GM15510 (cell line): ENCODE data around the gene MRTO4.
"Not testable (repeated sequence)": the region's sequence is repeated elsewhere in the genome, so short reads cannot be mapped to it uniquely, and the experiment has no call there.

Experiments
- POLR2A ChIP-seq: IDR thresholded peaks from 3 replicates; pipeline ENCODE4 v1.6.1; 2011; ENCODE audit warnings: borderline replicate concordance; ENCODE audit not compliant: insufficient read length; ENCODE audit errors: extremely low read depth

Gene MRTO4

GRCh38 chr1:19257178-19257914, 5.7 kb downstream of the MRTO4 start:
- TF ChIP-seq POLR2A, result no peak

GRCh38 chr1:19258353-19258752, 6.7 kb downstream of the MRTO4 start:
- no peak for TF ChIP-seq POLR2A

DNA sequence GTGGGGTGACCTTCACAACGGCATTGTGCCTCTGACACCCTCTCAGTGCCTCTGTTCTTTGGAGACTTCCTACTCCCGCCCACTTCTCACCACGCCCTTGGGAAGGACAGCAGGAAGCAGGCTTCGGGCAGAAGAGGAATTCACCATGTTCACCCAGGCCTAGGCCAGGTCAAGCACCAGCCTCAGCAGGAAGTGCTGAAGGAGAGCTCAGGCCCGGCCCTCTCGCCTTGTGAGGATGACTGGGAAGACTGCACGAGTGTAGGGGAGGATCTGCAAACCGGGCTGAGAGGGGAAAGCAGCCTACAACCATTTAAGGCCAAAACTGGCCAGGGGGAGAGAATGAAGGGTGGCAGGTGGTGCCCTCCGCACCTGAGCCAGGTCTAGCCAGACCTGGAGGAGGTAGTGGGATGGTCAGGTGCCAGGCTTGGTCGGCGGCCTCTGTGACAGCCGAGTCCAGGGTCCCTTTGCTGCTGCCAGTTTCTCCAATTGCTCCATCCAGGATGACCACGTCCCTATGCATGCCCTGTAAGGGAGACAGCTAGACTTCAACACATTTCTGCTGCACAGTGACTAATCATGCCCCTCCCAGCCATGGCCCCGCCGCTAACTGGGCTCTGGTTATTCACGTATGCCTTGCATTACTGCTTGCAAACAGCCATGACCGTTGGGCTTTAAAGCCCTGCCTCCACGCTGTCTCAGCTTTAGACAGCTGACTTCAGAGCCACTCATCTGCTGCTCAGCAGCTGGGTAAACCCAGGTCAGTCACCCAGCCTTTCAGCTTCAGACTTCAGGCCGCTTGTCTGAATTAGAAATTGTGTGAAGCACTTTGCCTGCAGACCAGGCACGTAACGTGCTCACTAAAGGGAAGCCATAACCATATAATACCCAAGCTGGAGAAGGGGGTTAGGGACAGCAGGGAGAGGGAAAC, 8.9 kb downstream of the MRTO4 start:
- TF ChIP-seq POLR2A, result no peak

DNA sequence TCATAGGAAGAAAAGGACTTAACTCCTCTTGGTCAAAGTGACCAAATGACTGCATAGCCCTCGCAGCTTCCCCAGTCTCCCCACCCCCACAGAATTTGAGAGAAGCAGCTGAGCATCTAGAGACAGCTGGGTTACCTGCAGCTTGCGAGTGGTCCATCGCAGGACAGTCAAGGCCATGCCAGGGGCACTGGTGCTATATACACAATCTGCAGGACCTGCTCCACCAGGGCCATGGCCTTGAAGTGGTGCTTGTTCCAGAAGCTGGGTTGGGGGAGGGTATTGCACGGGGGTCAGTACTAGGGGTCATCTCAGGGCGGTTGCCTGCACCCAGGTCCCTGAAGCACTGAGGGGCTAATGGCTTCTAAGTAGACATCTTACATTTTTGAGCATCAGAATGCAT, 10.4 kb downstream of the MRTO4 start:
- TF ChIP-seq POLR2A, result no peak

DNA sequence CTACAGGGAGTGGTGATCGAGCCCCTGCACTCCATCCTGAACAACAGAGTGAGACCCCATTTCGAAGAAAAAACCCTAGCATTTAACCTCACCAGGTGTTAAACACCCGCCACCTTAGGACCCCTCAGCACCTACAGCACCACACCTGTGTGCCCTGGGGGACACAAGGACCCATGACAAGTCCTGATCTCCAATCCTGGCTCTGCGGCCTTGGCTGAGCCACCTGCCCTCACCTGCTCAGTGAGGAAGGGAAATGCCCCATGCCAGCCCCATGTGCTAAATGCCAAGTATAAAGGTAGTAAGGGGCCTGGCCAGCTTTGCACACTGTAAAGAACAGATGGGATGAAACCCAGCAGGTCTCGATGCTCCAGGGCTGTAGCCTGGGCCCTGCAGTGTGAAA, 11.1 kb downstream of the MRTO4 start:
- no peak for TF ChIP-seq POLR2A

DNA sequence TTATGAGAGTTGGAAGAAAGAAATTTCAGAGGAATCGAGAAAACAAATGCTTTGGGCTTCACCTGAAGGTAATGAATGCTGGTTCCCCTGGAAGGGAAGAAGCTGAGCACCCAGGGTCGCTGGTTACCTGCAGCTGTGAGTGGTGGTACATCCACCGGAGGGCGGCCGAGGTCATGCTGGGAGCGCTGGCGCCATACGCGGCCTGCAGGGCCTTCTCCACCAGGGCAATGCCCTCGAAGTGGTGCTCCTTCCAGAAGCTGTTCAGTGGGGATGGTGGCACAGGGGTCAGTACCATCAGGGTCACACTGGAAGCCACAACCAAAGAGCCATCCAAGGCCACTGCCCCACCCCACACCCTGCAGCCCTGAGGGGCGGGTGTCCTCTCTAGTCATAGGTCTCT, 16.8 kb downstream of the MRTO4 start:
- no peak for TF ChIP-seq POLR2A

GRCh38 chr1:19272064-19272463, 20.5 kb downstream of the MRTO4 start:
- TF ChIP-seq POLR2A, result no peak

- no peak for TF ChIP-seq POLR2A
Observed at GRCh38 chr1:19273106-19273843, 21.7 kb downstream of the MRTO4 start.

GRCh38 chr1:19274636-19275035, 23.0 kb downstream of the MRTO4 start:
- TF ChIP-seq POLR2A, result no peak

- no peak for TF ChIP-seq POLR2A
Observed at GRCh38 chr1:19283891-19284290, 32.3 kb downstream of the MRTO4 start.

DNA sequence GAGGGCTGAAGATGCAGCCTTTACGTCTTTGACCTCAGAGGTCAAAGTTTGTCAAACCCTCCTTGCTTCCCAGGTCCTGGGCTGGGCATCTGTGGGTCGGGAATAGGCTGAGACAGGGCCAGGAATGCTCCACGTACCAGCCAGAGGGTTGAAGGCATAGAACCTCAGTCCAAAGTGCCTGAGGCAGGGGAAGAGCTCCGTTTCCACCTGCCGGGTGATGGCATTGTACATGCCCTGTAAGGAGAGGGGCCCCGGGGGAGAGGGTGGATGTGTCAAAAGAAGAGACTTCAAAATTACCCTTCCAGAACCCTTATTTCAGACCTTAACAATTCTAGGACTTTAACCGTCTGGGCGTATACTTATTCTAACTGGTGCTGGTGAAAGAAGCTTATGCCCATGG, 33.3 kb downstream of the MRTO4 start:
- no peak for TF ChIP-seq POLR2A

DNA sequence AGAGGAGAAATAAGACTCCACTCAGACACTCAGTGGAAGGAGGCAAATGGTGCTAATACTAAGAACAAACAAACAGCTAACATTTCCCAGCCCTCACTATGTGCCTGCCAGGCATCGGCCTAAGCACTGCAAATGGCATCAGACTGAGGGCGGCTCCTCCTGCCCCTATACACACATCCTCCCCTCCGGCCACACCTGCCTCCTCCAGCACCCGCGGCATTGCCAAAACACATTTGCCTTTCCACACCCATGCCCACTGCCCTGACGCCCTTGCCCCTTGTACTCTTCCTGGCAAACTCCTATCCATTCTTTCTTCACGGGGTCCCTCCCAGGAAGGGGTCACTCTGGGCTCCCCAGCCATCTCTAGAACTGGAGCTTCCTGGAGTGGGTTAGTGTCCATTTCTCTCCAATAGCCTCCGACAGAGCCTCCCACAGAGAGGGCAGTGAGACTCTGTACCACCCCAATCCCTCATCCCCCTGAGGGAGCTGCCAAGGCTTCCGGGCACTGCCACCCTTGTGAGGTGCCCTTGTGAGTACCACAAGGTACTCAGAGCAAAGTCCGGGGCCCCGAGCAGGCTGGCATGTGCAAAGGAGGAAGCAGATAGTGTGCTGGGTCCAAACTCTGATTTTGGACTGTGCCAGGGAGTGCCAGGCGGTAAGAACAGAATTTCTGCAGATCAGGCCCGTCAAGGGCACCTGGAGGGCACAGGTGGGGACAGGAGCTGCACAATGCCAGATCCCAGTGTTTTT, 36.0 kb downstream of the MRTO4 start:
- no peak for TF ChIP-seq POLR2A

DNA sequence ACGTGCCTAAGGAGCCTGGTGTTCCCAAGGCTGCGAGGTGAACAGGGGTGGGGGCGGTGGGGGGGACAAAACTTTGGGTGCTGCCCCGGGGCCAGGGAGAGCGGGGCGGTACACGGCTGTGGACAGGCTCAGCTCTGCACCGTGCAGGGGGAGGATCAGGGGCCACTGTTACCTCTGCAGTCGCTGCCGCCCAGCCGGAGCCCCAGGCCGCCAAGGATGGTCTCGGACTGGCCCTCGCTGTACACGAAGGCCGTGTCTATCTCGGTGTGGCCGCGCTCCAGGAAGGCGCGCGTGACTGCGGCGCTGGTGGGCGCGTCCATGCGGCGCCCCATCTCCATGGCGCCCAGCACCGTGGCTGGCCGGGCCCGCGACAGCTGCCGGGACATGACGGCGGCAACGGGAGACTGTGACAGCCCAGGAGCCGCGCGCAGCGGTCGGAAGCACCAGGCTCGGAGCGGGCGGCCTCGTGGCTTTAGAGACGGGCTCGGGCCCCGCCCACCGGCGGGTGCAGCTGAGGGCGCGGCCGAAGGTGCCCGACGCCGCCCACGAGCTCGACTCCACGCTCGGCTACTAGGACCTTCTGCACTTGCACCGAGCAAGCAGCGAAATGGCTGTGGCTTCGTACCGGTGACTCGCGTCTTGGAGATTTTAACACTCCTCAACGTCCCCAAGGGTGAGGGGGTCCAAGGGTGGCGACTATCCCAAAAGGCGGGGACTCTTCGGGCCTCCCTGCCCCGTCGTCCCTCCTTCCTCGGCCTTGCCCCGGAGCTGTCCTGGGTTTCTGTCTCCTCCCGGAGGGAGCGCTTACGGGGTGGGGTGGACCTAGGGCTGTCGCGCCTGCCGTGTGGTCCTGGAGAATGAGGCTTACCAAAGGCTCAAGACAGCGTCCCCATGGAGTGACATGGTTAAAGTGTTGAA, 37.0 kb downstream of the MRTO4 start, which contains the start of gene AKR7A3:
TSS of gene AKR7A3 (minus strand) at position 447 of the 918 bp plus-strand sequence. CDS start at position 386, 61 bp downstream.
- TF ChIP-seq POLR2A, result not testable (repeated sequence)
